ENCODE data around the gene RRAGC. TPM values are rescaled to one million over a fixed set of nuclear protein-coding genes. Genes with fewer than 3 reads are reported as not detected.

Gene RRAGC
- total and polyA plus RNA-seq, 2 of the 13 experiments (the other 11 are each of a cell fraction or from before 2014, with no cell fraction given), result 7.6 to 8.0 TPM

- Histone ChIP-seq H3K27ac (ENCODE audit: extremely low read length, insufficient read depth, low read length) (no peak overlapping the region), H2AFZ (ENCODE audit: low read length) (no peak overlapping the region), H3K4me1 (ENCODE audit: insufficient read depth, low read length) (peaks cover 35% of the 10 kb centered on the region), H3K9ac (ENCODE audit: insufficient read depth, low read depth, low read length) (no peak overlapping the region), H3K4me3 (replicated peaks in 1 of 3; ENCODE audit: insufficient read depth in 1 of 3, low read depth in 2 of 3, low read length in 3 of 3) (no peak overlapping the region), H3K9me3 (ENCODE audit: low read length) (no peaks in the 10 kb centered on the region), H3K27me3 (ENCODE audit: control insufficient read depth in 1 of 2, insufficient read depth in 2 of 2, low read length in 2 of 2) (no peaks in the 10 kb centered on the region), H3K36me3 (replicated peaks in 1 of 2; ENCODE audit: control insufficient read depth in 1 of 2, insufficient read depth in 2 of 2, low read length in 2 of 2) (no peaks in the 10 kb centered on the region), H3K79me2 (ENCODE audit: insufficient read depth, low read length) (peaks cover 30% of the 10 kb centered on the region), H3K4me2 (ENCODE audit: low read depth, low read length) (no peak overlapping the region), H4K20me1 (ENCODE audit: insufficient read depth, low read length) (no peaks in the 10 kb centered on the region)
- in situ Hi-C loops (cut with HindIII; ENCODE audit: extremely low pct_ligation_motif_present, low pct_unique_long_range_greater_than_20kb), result no loop called here
- WGBS (ENCODE audit: low lambda C conversion rate), result 82% methylated on average over 2 of the region's 2 CpGs
- TF ChIP-seq NFATC3 (CRISPR knock-in tag; IDR thresholded peaks at IDR 0.05) (no peak), ZUFSP (CRISPR knock-in tag; IDR thresholded peaks at IDR 0.05; ENCODE audit: borderline replicate concordance) (no peak), YEATS4 (CRISPR knock-in tag; IDR thresholded peaks at IDR 0.05; ENCODE audit: borderline replicate concordance) (no peak), RARA (CRISPR knock-in tag; IDR thresholded peaks at IDR 0.05) (no peak), PLRG1 (conservative IDR thresholded peaks at IDR 0.05) (no peak), MEF2D (CRISPR knock-in tag; IDR thresholded peaks at IDR 0.05) (no peak), XRCC5 (optimal IDR thresholded peaks at IDR 0.05; ENCODE audit: low read length) (no peak), THAP8 (CRISPR knock-in tag; IDR thresholded peaks at IDR 0.05; ENCODE audit: borderline replicate concordance) (no peak), ZBTB40 (IDR thresholded peaks at IDR 0.05) (no peak), ZBTB40 (CRISPR knock-in tag; IDR thresholded peaks at IDR 0.05) (no peak), ZNF879 (CRISPR knock-in tag; IDR thresholded peaks at IDR 0.05) (no peak), ZNF124 (CRISPR knock-in tag; IDR thresholded peaks at IDR 0.05) (no peak), NAIF1 (CRISPR knock-in tag; IDR thresholded peaks at IDR 0.05; ENCODE audit: borderline replicate concordance) (no peak), ZNF883 (CRISPR knock-in tag; IDR thresholded peaks at IDR 0.05; ENCODE audit: not compliant biosample characterization) (no peak), AGO2 (optimal IDR thresholded peaks at IDR 0.05; ENCODE audit: low read depth, low read length) (no peak), ZNF160 (CRISPR knock-in tag; IDR thresholded peaks at IDR 0.05) (no peak)
- no TSS peak for BruUV-seq (replicated peaks)
- intact Hi-C loops (cut with micrococcal nuclease; ENCODE audit: unreplicated experiment), result no loop called here
- POLR2A ChIA-PET, result no interaction called here
- no peak for DNase-seq (ENCODE audit: low spot score)
- FAIRE-seq, result no peak
- ATAC-seq, result no peak
- CTCF ChIA-PET (ENCODE audit: low intra/inter-chr PET ratio, low total read pairs), result no interaction called here
Measured at GRCh38 chr1:38875811-38876210, 16.2 kb upstream of the RRAGC start.
